ENCODE measurements around the gene LPP.

The LPP gene

DNA sequence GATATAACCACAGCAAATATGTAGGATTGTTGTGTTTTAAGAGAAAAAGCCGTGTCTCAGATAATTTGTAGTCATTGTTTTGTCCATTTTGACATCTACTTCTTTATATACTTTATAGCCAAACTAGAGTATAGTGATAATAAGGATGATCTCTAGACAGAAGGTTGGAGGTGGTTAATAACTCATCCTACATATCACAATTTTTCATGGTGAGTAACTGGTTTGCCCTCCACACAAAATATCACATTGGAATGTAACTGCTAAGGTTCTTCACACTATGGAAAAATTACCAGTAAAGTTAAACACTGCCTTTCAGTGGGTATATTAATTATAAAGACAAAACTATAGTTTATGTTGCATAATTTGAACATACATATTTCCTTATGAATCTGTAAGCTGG is 380.7 kb downstream of the LPP start:
- Histone ChIP-seq H3K4me3 (ENCODE audit: low read length) (no peak overlapping the region), H3K9ac (ENCODE audit: low read length) (no peak overlapping the region), H3K4me1 (ENCODE audit: control insufficient read depth, insufficient read depth, low read length) (peaks cover 4% of the 10 kb centered on the region), H3K27me3 (replicated peaks; ENCODE audit: control insufficient read depth, insufficient read depth, low read length) (no peaks in the 10 kb centered on the region), H3K36me3 (ENCODE audit: control insufficient read depth, insufficient read depth, low read length, severe bottlenecking) (peaks cover 2% of the 10 kb centered on the region), H3K9me3 (ENCODE audit: control insufficient read depth, low read length) (no peaks in the 10 kb centered on the region)
- no peak for DNase-seq (ENCODE audit: low read depth)

DNA sequence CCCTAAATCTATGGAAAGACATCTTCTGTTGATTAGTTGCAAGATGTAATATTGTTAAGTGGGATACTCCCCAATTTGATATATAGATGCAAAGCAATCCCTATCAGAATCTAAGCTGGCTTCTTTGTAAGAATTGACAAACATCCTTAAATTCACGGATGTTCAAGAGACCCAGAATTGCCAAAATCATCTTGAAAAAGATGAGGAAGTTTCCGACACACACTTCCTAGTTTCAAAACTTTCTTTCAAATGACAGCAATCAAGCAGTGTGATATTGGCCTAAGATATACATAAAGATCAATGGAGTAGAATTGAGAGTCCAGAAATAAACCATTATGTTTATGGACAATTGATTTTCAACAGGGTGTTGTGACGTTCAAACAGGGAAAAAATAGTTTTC is 383.6 kb downstream of the LPP start:
- Histone ChIP-seq H3K9me3 (ENCODE audit: control insufficient read depth, low read length) (no peaks in the 10 kb centered on the region), H3K36me3 (ENCODE audit: control insufficient read depth, insufficient read depth, low read length, severe bottlenecking) (no peaks in the 10 kb centered on the region), H3K27me3 (replicated peaks; ENCODE audit: control insufficient read depth, insufficient read depth, low read length) (no peaks in the 10 kb centered on the region), H3K9ac (ENCODE audit: low read length) (no peak overlapping the region), H3K4me3 (ENCODE audit: low read length) (no peak overlapping the region), H3K4me1 (ENCODE audit: control insufficient read depth, insufficient read depth, low read length) (peaks cover 4% of the 10 kb centered on the region)
- no peak for DNase-seq (ENCODE audit: low read depth)

DNA sequence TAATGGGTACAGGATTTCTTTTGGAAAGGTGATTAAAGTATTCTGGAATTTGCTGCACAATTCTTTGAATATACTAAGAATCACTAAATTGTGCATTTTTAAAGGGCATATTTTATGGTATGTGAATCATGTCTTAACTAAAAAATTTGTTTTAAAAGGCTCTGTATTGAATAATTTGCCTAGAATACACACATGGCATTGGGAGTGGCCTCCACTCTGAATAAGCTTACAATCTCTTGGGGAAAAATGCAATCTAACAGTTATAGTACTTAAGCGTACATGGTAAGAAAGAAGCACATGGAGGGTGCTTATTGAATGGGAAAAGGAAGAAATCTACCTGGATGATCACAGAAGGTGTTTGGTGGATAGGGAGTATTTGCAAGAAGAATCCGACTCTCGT is 385.1 kb downstream of the LPP start:
- H3K27me3 ChIP-seq (replicated peaks; ENCODE audit: control insufficient read depth, insufficient read depth, low read length) = no peaks in the 10 kb centered on the region
- DNase-seq (ENCODE audit: low read depth) = no peak
- no peak overlapping the region for H3K4me3 ChIP-seq (ENCODE audit: low read length)
- H3K4me1 ChIP-seq (ENCODE audit: control insufficient read depth, insufficient read depth, low read length) = peaks cover 4% of the 10 kb centered on the region
- no peaks in the 10 kb centered on the region for H3K9me3 ChIP-seq (ENCODE audit: control insufficient read depth, low read length)
- no peaks in the 10 kb centered on the region for H3K36me3 ChIP-seq (ENCODE audit: control insufficient read depth, insufficient read depth, low read length, severe bottlenecking)
- no peak overlapping the region for H3K9ac ChIP-seq (ENCODE audit: low read length)

DNA sequence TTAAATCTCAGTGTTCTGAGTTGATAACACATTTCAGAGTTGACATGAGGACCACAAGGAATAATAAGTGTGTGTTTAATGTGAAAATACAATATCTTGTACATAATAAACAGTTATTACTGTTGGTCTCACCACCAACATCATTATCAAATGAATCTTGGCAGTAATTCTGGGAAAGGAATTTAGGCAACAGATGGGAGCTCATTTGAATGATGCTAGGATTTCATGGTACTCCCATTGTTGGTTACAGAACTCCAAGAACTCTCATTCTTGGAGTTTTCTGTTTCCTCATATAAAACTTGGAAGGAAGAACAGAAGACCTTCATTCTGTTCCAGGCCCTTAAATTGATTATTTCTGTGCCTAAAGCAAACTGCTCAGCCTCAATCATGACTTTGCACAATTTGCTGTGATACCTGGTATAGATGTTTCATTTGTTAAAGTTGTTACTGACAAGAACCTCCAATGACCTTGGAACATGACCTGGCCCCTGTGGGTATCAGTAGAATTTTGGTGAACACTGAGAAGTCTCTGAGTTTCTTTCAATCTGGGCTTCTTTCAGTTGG is 385.8 kb downstream of the LPP start:
- no peak overlapping the region for H3K9ac ChIP-seq (ENCODE audit: low read length)
- H3K9me3 ChIP-seq (ENCODE audit: control insufficient read depth, low read length) = no peaks in the 10 kb centered on the region
- H3K27me3 ChIP-seq (replicated peaks; ENCODE audit: control insufficient read depth, insufficient read depth, low read length) = no peaks in the 10 kb centered on the region
- no peak overlapping the region for H3K4me3 ChIP-seq (ENCODE audit: low read length)
- no peak for DNase-seq (ENCODE audit: low read depth)
- no peaks in the 10 kb centered on the region for H3K36me3 ChIP-seq (ENCODE audit: control insufficient read depth, insufficient read depth, low read length, severe bottlenecking)
- peaks cover 3% of the 10 kb centered on the region for H3K4me1 ChIP-seq (ENCODE audit: control insufficient read depth, insufficient read depth, low read length)

DNA sequence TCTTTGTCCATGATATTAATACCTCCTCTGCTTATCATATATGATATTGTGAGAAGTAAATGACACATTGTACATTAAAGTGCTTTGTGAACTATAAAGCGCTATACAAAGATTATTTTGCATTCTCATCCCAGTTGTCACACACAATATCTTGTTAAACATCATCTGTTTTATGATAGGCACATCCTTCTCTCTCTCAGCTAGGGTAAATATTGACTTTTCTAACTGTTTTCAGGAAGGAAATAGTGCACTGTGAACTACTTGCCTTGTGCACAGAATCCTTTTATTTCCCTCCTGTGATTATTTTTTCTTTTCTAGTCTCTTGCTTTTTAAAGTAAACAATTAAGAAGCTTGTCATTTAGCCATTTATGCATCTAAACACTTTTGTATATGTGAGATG is 388.2 kb downstream of the LPP start:
- no peak overlapping the region for H3K9ac ChIP-seq (ENCODE audit: low read length)
- no peak for DNase-seq (ENCODE audit: low read depth)
- H3K36me3 ChIP-seq (ENCODE audit: control insufficient read depth, insufficient read depth, low read length, severe bottlenecking) = no peaks in the 10 kb centered on the region
- H3K27me3 ChIP-seq (replicated peaks; ENCODE audit: control insufficient read depth, insufficient read depth, low read length) = no peaks in the 10 kb centered on the region
- no peaks in the 10 kb centered on the region for H3K9me3 ChIP-seq (ENCODE audit: control insufficient read depth, low read length)
- no peaks in the 10 kb centered on the region for H3K4me1 ChIP-seq (ENCODE audit: control insufficient read depth, insufficient read depth, low read length)
- H3K4me3 ChIP-seq (ENCODE audit: low read length) = no peak overlapping the region

DNA sequence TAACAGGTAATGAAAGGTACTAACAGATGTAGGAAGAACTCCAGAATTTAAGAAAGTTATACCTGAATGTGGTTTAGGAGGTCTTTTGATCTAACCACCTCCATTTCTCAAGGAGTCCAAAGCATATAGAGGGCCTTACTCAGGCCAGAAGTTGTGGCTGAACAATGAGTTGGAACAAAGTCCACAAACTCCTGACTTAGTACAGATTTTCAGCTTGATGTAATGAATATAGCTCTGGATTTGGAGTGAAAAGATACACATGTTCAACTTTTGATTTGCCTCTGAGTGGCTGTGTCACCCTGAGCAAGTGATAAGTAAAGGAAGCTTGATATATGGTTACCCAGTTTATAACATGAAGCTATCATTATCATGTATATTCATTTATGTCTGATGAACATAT is 390.1 kb downstream of the LPP start:
- no peaks in the 10 kb centered on the region for H3K36me3 ChIP-seq (ENCODE audit: control insufficient read depth, insufficient read depth, low read length, severe bottlenecking)
- no peaks in the 10 kb centered on the region for H3K27me3 ChIP-seq (replicated peaks; ENCODE audit: control insufficient read depth, insufficient read depth, low read length)
- no peaks in the 10 kb centered on the region for H3K9me3 ChIP-seq (ENCODE audit: control insufficient read depth, low read length)

DNA sequence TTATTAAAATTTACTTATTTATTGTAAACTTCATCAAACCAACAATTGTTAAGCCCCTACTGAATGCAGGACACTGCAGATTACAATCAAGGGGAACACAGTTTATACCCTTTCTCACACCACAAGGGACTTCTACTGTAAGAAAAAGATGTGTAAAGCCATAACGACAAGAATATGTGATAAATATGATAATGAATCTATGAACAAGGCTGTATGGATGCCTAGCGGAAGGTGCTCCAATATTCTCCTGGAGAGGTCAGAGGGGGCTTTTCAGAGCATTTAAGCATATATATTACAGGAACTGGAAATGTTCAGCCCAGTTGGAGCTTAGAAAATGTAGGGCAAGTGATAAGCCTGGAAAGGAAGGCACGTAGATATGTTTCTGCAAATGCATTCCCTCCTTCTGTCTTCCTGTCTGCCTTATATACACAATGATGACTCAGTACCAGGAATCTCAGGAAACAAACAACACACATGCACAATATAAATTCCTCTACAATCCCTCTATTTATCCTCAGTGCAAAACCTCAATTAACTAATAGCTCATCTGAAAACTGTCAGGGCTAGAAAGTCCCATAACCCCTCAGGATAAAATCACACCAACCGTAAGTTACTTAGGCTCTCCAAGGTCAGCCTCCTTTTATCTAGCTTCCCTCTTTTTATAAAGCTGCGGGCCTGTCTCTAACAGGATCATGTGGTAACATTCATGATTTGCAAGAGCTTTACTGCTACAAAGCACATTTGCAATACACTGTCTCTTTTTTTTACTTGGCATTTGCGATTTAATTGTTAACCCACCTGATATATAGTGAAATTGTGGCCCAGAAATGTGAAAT is 393.1 kb downstream of the LPP start:
- H3K9me3 ChIP-seq (ENCODE audit: control insufficient read depth, low read length) = no peaks in the 10 kb centered on the region
- H3K36me3 ChIP-seq (ENCODE audit: control insufficient read depth, insufficient read depth, low read length, severe bottlenecking) = no peaks in the 10 kb centered on the region
- no peaks in the 10 kb centered on the region for H3K4me1 ChIP-seq (ENCODE audit: control insufficient read depth, insufficient read depth, low read length)
- H3K9ac ChIP-seq (ENCODE audit: low read length) = no peak overlapping the region
- no peaks in the 10 kb centered on the region for H3K27me3 ChIP-seq (replicated peaks; ENCODE audit: control insufficient read depth, insufficient read depth, low read length)
- H3K4me3 ChIP-seq (ENCODE audit: low read length) = no peak overlapping the region
- DNase-seq (ENCODE audit: low read depth) = peak; percentile 56

More for the DNA sequence above, 390.1 kb downstream of the LPP start:
- H3K4me3 ChIP-seq (ENCODE audit: low read length) = no peak overlapping the region
- no peaks in the 10 kb centered on the region for H3K4me1 ChIP-seq (ENCODE audit: control insufficient read depth, insufficient read depth, low read length)
- H3K9ac ChIP-seq (ENCODE audit: low read length) = no peak overlapping the region
- no peak for DNase-seq (ENCODE audit: low read depth)

DNA sequence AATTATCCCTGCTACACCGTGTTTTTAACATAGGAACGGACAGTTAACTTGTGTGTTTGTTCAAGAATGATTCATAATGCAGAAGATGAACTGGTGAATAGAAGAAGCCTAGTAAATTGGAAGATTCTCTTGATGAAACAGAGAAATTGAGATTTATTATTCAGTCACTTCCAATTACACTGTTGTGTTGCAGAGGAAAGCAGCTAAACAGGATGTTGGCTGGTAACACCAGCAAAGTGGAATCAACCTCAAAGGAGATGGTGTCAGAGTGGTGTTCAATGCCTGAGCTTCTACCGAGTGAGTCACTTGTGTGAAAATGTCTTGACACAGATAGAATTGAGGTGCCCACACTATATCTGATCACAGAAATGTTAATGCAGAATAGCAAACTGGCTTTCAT is 399.6 kb downstream of the LPP start:
- Histone ChIP-seq H3K27me3 (replicated peaks; ENCODE audit: control insufficient read depth, insufficient read depth, low read length) (no peaks in the 10 kb centered on the region), H3K36me3 (ENCODE audit: control insufficient read depth, insufficient read depth, low read length, severe bottlenecking) (no peaks in the 10 kb centered on the region), H3K9me3 (ENCODE audit: control insufficient read depth, low read length) (no peaks in the 10 kb centered on the region), H3K9ac (ENCODE audit: low read length) (no peak overlapping the region), H3K4me3 (ENCODE audit: low read length) (no peak overlapping the region), H3K4me1 (ENCODE audit: control insufficient read depth, insufficient read depth, low read length) (peaks cover 25% of the 10 kb centered on the region)
- DNase-seq (ENCODE audit: low read depth) = no peak

DNA sequence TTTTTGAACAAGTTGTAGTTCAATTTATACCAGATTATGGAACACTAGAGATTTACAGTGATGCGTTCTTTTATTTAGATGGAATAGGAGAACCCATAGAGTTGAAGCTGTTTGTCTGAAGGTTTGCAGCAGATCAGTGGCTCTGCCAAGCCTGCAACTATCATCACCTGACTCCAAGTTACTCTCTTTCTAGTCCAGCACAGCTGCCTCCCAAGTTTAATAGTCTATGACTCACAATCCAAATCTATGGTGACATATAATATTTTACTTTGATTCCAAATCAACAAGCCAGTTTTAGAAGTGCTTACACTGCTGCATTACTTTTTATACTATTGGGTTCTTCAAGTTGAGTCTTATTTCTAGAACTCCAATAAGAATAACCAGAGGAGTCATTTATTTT is 400.4 kb downstream of the LPP start:
- H3K4me1 ChIP-seq (ENCODE audit: control insufficient read depth, insufficient read depth, low read length) = peaks cover 33% of the 10 kb centered on the region
- H3K27me3 ChIP-seq (replicated peaks; ENCODE audit: control insufficient read depth, insufficient read depth, low read length) = no peaks in the 10 kb centered on the region
- H3K9ac ChIP-seq (ENCODE audit: low read length) = no peak overlapping the region
- no peaks in the 10 kb centered on the region for H3K9me3 ChIP-seq (ENCODE audit: control insufficient read depth, low read length)
- H3K36me3 ChIP-seq (ENCODE audit: control insufficient read depth, insufficient read depth, low read length, severe bottlenecking) = no peaks in the 10 kb centered on the region
- peak; percentile 23 for DNase-seq (ENCODE audit: low read depth)
- no peak overlapping the region for H3K4me3 ChIP-seq (ENCODE audit: low read length)

DNA sequence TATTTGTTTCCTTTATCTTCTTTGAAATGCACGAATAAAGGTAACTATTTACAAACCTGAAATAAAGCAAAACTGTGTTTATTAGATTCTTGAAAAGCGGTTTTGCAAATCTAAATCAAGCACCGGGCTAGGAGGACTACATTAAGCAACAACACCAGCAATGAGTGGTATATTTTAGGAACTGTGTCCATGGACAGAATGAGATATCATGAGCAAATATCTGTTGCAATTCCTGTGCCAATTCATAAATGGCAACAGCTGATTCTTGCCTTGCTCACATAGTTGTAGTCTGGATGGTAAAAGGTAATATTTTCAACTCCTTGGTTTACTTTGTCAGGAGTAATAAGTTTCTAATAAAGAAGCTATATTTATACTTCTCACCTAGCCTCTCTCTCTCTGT is 403.3 kb downstream of the LPP start:
- no peaks in the 10 kb centered on the region for H3K9me3 ChIP-seq (ENCODE audit: control insufficient read depth, low read length)
- H3K9ac ChIP-seq (ENCODE audit: low read length) = no peak overlapping the region
- H3K4me1 ChIP-seq (ENCODE audit: control insufficient read depth, insufficient read depth, low read length) = peaks cover 35% of the 10 kb centered on the region
- no peaks in the 10 kb centered on the region for H3K36me3 ChIP-seq (ENCODE audit: control insufficient read depth, insufficient read depth, low read length, severe bottlenecking)
- H3K4me3 ChIP-seq (ENCODE audit: low read length) = no peak overlapping the region
- DNase-seq (ENCODE audit: low read depth) = no peak
- H3K27me3 ChIP-seq (replicated peaks; ENCODE audit: control insufficient read depth, insufficient read depth, low read length) = no peaks in the 10 kb centered on the region

DNA sequence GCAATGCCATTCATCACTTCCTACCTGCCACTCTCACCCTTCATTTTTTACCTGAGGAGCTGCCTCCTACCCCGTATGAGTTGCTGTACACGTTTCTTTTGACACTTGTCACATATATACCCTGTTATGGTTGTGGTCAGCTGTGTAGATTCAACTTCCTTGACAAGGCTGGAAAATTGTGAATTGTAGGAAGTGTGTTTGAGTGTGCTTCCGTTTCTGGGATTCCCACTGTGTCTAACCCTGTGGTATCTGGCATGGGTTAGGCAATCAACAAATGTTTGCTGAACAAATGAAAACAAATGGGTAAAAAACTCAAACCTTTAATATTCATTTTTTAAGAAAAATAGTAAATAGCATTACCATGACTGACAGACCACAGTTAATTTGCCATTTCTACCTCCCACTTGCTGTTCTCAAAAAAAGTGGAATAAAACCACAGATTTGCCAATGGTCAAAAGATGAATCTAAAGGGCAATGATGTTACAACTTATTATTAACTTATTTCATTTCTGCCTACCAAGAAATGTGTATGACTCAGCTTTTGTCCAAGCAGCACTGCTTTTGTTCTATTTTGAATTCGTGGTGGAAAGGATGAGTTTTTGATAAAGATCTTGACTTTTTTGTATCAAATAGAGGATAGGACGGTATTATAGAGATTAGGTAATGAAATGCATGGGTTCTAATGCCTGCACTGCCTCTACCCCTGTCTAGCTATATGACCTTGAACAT is 404.6 kb downstream of the LPP start:
- peak; percentile 38 for DNase-seq (ENCODE audit: low read depth)
- peaks cover 40% of the 10 kb centered on the region for H3K4me1 ChIP-seq (ENCODE audit: control insufficient read depth, insufficient read depth, low read length)
- H3K36me3 ChIP-seq (ENCODE audit: control insufficient read depth, insufficient read depth, low read length, severe bottlenecking) = no peaks in the 10 kb centered on the region
- no peak overlapping the region for H3K4me3 ChIP-seq (ENCODE audit: low read length)
- H3K9me3 ChIP-seq (ENCODE audit: control insufficient read depth, low read length) = no peaks in the 10 kb centered on the region
- H3K9ac ChIP-seq (ENCODE audit: low read length) = no peak overlapping the region
- H3K27me3 ChIP-seq (replicated peaks; ENCODE audit: control insufficient read depth, insufficient read depth, low read length) = no peaks in the 10 kb centered on the region
